ENCODE data around the gene EGF.
"Not testable (repeated sequence)": the region's sequence is repeated elsewhere in the genome, so short reads cannot be mapped to it uniquely, and the experiment has no call there.

The EGF gene

GRCh38 chr4:109912706-109913595, at the start of gene EGF:
Gene EGF, plus strand, starts transcription at chr4:109912883. Its CDS starts 453 bp downstream, at chr4:109913336.
- DNase-seq, result no peak

GRCh38 chr4:109864134-109864533, 48.5 kb upstream of the EGF start:
- no peak for DNase-seq

- DNase-seq, result no peak
These were observed 42.6 kb upstream of the EGF start for GRCh38 chr4:109870061-109870460.

GRCh38 chr4:109872065-109872464, 40.6 kb upstream of the EGF start:
- no peak for DNase-seq

- DNase-seq, result no peak
These were observed 39.6 kb upstream of the EGF start for GRCh38 chr4:109872950-109873656.

- DNase-seq, result no peak
These were observed 38.7 kb upstream of the EGF start for GRCh38 chr4:109873791-109874514.

- DNase-seq, result no peak
These were observed 37.6 kb upstream of the EGF start for GRCh38 chr4:109875106-109875505.

- DNase-seq, result not testable (repeated sequence)
These were observed 37.1 kb upstream of the EGF start for GRCh38 chr4:109875553-109875952.

- DNase-seq, result no peak
These were observed 35.9 kb upstream of the EGF start for GRCh38 chr4:109876634-109877265.

- no peak for DNase-seq
These were observed 35.3 kb upstream of the EGF start for GRCh38 chr4:109877400-109877799.

- DNase-seq, result no peak
These were observed 34.3 kb upstream of the EGF start for GRCh38 chr4:109878355-109878754.

- DNase-seq, result no peak
These were observed 33.6 kb upstream of the EGF start for GRCh38 chr4:109879081-109879480.

- no peak for DNase-seq
These were observed 32.9 kb upstream of the EGF start for GRCh38 chr4:109879636-109880314.

GRCh38 chr4:109886303-109886702, 26.4 kb upstream of the EGF start:
- DNase-seq, result no peak

- no peak for DNase-seq
These were observed 25.6 kb upstream of the EGF start for GRCh38 chr4:109887071-109887470.

GRCh38 chr4:109890076-109890475, 22.6 kb upstream of the EGF start:
- DNase-seq, result no peak

GRCh38 chr4:109902559-109903251, 10.0 kb upstream of the EGF start:
- no peak for DNase-seq

GRCh38 chr4:109908731-109909130, 4.0 kb upstream of the EGF start:
- DNase-seq, result no peak

GRCh38 chr4:109910256-109910655, 2.4 kb upstream of the EGF start:
- DNase-seq, result no peak

GRCh38 chr4:109913596-109914241, 1.0 kb downstream of the EGF start:
- no peak for DNase-seq

GRCh38 chr4:109914322-109914721, 1.6 kb downstream of the EGF start:
- no peak for DNase-seq

All from NK-92 treated with Interleukin-12 subunit alpha and Interleukin-12 subunit beta, amount 100 ng/mL, for 24 hours (cell line).